NCI-H1436 (cell line): ENCODE measurements around the gene TPSG1.
"Not testable (repeated sequence)": the region's sequence is repeated elsewhere in the genome, so short reads cannot be mapped to it uniquely, and the experiment has no call there.

Source experiments
- DNase-seq: peaks from one replicate; lab custom pipeline; 2025; lab: John Stamatoyannopoulos, UW

Gene TPSG1

DNA sequence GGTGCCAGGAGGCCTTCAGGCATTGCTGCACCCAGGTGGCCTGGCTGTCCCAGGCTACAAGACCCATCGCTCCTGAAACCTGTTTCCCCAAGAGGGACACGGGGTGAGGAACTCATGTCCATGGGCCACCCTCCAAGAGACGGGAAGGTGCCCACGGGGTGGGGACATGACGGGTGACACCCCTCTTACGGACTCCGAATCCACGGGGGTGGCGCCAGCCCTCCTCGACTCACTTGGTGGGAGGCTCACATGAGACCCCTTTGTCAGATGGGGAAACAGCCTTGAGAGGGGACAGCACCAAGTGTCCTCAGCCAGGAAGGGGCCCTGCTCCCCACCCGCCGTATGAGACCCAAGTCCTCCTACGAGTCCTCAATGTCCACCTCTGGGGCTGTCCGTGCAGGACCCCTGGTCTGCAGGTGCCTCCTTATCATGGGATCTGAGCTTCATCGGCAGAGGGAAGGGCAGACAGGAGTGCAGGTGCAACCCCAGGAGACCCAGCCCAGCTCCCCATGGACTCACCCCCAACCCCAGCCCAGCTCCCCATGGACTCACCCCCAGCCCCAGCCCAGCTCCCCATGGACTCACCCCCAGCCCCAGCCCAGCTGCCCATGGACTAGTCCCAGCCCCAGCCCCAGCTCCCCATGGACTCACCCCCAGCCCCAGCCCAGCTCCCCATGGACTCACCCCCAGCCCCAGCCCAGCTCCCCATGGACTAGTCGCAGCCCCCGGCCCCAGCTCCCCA is 5.6 kb upstream of the TPSG1 start:
- DNase-seq = not testable (repeated sequence)

DNA sequence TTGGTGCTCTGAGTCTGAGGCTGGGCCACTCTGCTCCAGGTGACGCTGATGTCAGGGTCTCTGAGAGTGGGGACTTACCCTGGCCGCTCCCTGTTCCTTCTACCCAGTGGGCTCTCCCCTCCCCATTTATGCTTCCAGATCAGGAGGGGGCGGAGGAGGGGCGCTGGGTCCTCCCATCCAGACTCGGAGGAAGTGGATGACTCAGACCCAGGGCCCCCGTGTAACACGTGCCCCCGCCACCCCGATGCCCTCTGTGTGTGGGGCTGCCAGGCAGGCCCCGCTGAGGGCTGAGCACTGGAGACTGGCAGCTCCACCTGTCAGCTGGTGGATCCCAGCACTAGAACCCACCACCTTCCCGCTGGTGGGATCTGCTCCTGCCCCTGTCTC is 5.0 kb upstream of the TPSG1 start, which contains the start of gene TPSB2:
TSS of gene TPSB2 (minus strand) at position 101 of the 387 bp plus-strand sequence. CDS start 233 bp downstream, outside the sequence.
- not testable (repeated sequence) for DNase-seq

DNA sequence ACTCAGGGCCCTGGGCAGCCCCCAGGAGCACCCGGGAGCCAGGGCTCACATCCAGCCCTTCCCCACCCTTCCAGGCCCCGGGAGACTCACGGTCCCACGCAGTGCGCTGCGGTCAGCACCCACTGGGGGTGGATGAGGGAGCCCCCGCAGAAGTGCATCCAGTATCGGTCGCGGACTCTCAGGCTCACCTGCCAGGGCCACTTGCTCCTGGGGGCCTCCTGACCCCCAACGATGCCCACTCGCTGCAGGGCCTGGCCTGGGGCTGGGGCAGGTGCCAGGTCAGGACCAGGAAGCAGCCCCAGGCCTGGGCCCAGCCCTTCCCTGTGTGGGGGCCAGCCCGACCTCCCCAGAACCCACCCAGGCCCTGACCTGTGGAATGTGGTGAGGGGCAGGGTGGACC is 4.4 kb upstream of the TPSG1 start:
- not testable (repeated sequence) for DNase-seq

DNA sequence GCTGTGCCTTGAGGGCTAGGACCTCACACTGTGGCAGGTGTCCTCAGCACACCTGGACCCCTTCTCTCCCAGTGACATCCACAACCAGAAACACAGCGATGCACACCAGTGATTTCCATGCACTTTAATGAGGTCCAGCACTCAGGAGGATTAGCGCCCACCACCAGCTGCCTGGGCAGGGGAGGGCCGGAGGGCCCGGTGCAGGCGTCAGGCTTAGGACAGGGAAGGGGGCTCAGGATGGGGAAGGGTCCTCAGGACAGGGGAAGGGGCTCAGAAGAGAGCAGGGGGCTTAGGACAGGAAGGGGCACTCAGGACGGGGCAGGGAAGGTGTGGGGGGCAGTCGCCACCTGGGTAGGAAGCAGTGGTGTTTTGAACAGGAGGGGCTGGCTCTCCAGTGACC is 3.2 kb upstream of the TPSG1 start:
- DNase-seq = not testable (repeated sequence)

DNA sequence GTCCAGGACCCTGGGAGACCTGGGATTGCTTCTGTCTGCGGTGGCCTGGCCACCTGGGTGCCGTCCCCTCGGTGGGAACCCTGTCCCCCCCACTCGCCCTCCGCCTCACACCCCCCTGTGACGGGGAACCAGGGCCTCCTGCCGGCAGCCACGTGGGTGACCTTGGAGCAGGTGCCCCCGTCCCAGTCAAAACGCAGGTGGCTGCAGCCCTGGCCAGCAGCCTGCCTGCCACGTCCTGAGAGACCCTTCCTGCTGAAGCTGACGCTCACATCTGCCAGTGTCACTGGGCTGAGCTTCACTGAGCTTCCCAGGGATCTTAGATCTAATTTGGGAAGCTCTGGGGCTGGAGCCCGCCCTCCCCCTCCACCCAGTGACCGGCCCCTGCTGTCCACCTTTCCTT is 1.6 kb upstream of the TPSG1 start:
- DNase-seq = not testable (repeated sequence)

DNA sequence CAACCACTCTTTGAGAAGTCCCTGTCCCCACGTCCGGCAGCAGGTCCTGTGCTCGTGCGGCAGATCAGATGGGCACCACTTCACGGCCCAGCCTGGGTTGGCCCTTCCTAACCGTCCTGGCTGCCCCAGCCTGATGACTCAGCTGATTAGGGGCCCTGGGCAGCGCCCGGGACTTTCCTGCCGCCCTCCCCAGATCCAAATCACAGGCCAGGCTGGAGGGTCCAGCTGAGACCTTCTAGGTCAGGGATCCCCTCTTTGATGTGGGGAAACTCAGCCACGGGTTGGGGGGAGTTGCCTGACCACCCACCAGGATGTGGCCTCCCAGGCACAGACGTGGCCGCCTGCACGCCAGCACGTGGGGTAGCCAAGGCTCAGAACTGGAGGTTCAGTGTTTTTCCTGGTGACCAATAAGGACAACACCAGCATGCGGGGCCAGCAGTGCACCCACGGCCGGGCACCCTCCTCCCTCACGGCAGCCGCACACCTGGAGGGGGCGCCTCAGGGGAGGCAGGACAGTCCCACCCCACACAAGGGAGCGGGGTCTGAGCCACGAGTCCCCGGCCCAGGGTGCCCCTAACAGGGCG is 752 bp upstream of the TPSG1 start:
- DNase-seq = not testable (repeated sequence)

DNA sequence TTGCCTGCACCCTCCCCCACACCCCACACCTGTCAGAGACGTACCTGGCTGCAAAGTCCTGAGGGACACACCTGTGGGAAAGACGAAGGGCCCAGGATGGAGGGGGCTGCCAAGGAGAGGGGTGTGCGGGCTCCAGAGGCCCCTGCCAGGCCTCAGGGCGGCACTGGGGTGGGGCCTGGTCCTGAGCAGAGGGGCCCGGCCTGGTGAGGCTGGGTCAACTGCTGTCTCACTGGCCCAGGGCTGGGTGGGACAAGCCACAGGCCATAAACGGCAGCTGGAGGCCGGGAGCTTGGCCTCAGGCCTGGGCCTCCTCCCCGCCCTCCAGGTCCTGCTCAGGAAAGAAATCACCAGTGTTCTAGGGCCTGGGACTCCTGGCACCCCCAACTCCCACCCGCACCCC is 510 bp downstream of the TPSG1 start:
- DNase-seq = no peak

DNA sequence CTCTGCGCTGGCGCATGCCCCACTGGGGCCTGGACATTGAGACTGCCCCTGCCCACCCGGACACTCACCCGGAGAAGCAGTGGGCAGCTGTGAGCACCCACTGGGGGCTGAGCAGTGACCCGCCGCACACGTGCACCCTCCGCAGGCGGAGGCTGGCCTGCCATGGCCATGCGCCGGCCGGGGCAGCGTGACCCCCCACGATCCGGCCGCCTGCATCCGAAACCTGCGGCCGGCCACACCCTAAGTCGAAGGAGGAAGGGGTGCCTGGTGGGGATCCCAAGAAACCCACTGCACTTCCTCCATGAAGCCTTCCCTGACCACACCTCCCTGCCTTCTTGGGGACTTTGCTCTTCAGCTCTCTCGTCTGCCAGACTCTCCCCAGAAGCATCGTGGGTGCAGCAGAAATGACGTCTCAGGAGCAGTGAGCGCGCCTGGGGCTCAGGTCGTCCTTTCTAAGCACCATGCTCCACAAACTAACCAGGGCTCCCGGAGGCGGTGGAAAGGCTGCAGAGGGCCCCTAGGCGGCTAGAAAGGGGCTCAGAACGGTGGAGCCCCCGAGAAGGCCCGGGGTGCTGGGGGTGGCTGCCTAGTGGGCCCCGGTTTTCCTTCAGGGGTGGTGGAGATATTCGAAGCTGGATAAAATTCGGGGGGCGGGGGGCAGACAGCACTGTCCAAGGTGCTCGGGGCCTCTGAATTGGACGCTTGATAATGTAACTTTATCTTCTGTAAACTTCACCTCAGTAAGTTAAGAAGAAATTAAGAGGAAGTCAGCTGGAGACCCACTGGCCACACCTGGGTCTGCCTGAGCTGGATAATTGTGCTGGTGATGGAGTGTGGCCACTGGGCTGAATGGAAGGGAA is 1.5 kb downstream of the TPSG1 start:
- no peak for DNase-seq

DNA sequence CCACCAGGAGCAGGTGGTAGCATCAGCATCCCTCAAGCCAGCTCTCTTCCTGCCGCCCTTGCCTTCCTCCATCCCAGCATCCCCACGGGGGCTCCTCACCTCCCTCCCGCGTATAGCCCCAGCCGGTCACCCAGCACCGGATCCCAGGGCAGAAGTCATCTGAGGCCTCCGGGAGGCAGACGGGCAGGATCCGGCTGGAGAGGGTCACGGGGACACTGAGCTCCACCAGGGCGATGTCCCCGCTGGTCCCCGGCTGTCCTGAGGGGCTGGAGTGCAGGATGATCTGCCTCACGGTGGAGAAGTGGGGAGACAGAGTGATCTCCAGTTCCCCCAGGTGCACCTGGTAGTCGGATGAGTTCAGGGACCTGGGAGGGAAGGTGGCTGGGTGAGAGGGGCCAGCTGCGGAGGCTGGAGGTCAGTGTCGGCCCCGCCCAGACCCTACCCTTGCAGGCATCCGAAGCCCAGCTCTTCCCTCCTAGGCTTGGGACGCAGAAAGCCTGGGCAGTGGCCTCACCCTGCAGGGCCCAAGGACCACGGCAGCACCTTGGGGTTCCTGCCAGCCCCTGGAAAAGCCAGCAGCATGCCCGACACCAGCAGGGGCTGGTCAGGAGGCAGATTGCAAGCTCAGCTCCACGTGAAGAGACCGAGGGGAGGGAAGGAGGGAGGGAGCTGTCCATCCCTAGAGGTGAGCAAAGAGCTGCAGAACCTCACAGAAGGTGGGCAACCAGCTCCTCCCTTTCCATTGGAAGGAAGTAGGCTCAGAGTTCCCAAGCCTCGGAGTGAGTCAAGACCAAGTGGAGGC is 2.3 kb downstream of the TPSG1 start:
- no peak for DNase-seq

DNA sequence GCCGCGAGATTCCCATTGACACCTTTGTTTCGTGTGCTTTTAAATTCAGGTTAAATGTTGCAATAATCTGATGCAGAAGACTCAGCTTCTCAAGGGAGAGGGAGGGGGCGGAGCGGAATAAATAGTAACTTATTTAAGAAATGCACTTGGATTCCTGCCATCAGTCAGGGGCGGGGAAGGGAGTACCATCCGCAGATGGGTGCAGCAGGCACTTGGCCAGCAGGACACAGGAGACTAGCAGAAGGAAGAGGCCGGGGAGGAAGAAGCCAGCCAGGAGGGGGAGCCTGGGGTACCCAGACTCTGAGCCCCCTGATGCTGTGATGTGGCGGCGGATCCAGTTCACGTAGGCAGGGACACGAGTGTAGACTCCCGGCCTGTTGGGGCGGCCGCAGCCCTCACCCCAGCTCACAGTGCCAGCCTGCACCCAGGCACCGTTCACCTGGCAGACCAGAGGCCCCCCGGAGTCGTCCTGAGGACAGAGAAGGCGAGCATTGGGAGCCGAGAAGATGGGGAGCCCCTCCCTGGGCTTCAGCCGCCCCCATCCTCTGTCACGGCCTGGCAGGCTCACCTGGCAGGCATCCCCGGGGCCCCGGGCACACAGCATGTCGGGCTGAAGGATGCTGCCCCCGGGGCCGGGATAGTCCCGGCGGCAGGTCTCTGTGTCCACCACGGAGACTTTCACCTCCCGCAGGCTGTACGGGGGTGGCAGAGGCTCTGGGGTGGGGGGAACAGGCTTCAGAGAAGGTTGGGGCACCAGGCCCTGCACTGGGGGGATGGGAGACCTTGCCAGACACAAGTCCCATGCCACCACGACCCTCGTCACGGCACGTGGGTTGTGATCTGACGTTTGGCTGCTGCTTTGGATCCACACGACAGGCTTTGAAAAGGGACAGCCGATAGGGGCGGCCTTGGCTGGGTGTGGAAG is 3.2 kb downstream of the TPSG1 start:
- DNase-seq = no peak

DNA sequence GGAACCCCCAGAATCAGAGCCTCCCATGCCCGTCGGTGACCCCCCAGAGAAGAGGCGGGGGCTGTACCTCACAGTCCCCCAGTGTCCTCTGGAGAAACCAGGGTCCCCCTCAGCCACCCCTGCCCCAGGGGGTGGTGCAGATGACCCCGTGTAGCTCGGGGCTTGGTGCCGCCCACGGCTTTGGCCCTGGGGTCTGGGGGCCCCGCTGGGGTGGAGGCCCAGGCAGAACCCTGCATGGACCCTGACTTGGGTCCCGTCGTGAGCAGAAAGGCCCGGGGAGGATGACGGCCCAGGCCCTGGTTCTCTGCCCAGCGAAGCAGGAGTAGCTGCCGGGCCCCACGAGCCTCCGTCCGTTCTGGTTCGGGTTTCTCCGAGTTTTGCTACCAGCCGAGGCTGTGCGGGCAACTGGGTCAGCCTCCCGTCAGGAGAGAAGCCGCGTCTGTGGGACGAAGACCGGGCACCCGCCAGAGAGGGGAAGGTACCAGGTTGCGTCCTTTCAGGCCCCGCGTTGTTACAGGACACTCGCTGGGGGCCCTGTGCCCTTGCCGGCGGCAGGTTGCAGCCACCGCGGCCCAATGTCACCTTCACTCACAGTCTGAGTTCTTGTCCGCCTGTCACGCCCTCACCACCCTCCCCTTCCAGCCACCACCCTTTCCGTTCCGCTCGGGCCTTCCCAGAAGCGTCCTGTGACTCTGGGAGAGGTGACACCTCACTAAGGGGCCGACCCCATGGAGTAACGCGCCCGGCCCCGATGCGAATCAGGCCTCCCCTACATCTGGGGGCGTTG is 4.0 kb downstream of the TPSG1 start:
- DNase-seq = no peak

DNA sequence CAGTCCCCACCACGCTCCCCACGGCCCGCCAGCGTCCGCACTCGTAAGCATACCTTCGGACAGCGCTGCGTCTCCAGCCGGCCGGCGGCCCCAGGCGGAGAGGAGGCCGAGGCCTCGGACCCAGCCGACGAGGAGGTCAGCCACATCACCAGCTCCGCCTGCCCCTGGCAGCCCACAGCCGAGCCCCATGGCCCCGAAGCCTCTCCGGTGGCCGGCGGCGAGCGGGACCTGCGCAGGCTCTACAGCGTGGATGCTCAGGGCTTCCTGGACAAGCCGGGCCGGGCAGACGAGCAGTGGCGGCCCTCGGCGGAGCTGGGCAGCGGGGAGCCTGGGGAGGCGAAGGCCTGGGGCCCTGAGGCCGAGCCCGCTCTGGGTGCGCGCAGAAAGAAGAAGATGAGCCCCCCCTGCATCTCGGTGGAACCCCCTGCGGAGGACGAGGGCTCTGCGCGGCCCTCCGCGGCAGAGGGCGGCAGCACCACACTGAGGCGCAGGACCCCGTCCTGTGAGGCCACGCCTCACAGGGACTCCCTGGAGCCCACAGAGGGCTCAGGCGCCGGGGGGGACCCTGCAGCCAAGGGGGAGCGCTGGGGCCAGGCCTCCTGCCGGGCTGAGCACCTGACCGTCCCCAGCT is 4.9 kb downstream of the TPSG1 start:
- DNase-seq = no peak

DNA sequence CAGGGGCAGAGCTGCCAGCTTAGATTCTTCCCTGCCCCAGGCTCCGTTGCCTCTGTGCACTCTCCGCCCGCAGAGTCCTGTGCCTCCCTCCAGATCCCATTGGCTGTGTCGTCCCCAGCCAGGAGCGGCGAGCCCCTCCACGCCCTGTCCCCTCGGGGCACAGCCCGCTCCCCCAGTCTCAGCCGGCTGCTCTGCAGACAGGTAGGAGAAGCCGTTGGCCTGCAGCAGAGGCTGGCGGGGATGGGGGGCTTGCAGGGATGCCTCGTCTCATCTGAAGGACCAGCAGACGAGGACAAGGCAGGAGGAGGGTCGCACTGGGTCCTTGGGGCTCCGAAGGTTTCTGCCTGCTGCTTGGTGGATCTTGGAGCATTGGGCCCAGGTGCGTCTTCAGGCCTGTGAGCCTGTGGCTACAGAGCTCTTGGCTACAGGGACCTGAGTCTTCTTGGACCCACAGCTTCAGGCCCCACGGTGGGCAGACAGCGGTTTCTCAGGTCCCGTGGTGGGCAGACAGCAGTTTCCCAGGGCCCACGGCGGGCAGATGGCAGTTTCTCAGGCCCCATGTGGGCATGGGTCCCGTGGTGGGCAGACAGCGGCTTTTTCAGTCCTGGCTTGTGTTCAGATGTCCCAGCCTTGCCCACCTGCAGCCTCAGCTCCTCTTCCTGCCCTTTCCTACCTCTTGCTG is 6.0 kb downstream of the TPSG1 start:
- no peak for DNase-seq

DNA sequence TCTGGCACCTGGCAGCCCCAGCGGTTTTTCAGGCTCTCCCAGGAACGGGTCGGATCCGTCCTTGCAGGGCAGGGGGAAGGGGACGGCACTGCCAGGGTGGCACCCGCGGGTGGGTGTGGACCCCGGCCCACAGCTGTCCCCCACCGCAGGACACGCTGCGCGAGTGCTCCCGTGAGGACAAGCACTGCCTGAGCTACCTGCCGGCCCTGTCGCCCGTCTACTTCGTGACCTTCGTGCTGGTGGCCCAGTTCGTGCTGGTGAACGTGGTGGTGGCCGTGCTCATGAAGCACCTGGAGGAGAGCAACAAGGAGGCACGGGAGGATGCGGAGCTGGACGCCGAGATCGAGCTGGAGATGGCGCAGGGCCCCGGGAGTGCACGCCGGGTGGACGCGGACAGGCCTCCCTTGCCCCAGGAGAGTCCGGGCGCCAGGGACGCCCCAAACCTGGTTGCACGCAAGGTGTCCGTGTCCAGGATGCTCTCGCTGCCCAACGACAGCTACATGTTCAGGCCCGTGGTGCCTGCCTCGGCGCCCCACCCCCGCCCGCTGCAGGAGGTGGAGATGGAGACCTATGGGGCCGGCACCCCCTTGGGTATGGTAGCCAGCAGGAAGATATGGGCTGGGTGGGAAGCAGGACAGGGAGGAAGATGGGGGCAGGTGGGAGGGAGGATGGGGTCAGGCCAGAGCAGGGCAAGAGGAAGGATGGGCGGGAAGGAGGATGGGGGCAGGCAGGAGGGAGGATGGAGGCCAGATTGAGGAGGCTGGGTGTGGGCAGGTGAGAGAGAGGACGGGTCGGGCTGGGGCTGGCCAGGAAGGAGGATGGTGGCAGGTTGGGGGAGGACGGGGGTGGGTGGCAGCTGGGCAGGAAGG is 6.8 kb downstream of the TPSG1 start:
- no peak for DNase-seq

DNA sequence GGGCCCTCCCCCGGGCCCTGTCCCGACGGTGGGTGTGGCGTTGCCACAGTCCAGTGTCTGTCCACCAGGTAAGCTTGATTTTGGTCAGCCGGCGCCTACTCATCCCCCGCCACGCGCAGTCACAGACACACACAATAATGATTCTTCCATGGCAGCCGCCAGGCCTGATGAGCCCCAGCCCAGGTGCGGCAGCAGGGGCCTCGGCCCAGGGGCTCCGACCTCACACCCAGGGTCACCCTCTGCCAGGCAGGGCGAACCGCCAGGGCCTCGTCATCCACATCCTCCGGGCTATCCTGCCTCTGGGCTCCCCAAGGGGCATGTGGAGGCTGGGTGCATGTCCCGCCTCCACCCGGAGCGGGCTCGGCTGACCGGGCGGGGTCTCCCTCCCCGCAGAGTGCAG is 7.5 kb downstream of the TPSG1 start:
- DNase-seq = no peak

DNA sequence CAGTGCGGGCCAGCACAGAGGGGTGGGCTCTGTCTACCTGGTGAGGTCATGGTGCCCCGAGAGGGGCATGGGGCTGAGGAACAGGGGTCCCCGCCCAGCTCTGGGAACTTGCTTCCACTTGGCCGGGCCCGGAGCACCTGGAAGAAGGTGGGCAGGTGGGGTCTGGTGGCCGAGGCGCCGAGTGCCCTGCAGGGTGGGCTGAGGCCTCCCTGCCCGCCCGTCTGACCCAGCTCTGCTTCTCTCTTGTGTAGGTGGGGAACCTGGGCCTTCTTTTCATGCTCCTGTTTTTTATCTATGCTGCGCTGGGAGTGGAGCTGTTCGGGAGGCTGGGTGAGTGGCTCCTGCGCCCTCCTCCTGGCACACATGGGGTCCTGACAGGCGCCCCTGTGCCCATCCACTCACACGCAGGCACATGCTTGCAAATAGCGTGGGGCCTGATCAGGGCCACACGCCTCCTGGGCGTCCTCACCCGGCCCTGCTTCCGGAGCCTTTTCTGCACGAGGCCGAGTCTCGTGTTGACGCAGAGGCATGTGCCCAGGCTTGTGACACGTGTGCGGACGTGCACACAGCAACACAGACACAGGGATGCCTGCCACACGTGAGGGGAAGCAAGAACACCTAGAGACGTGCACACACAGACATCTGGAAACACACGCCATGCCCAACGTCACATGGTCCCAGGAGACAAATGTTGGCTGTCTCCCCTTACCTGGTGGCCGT is 8.2 kb downstream of the TPSG1 start:
- DNase-seq = no peak

DNA sequence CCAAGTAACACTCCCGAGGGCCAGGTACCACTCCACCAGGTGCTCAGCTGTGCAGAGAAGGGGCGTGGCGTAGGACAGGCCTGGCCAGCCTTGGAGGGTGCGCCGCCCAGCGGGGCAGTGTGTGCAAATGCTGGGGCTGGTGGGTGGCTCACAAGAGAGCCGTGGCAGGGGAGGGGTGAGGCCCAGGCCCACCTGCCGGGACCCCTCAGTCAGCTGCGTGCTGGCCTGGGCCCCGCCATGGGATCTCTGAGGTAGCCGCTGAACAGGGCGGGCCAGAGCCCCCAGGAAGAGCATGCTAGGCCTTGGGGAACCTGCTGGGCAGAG is 8.8 kb downstream of the TPSG1 start:
- DNase-seq = no peak
